Stimulated activated CD4-positive, alpha-beta T cell treated with anti-CD3 and anti-CD28 coated beads, Interleukin-1b, Interleukin-23, amount 100 ng/mL, for 1 hour (primary cell): ENCODE data around the gene KEL.

Experiments
- DNase-seq, 2 donors: peaks; one replicate each; pipeline ENCODE4 v3.0.0-alpha.2; 2020; ENCODE audit warnings: low read depth in 2 of 2

Gene KEL

DNA sequence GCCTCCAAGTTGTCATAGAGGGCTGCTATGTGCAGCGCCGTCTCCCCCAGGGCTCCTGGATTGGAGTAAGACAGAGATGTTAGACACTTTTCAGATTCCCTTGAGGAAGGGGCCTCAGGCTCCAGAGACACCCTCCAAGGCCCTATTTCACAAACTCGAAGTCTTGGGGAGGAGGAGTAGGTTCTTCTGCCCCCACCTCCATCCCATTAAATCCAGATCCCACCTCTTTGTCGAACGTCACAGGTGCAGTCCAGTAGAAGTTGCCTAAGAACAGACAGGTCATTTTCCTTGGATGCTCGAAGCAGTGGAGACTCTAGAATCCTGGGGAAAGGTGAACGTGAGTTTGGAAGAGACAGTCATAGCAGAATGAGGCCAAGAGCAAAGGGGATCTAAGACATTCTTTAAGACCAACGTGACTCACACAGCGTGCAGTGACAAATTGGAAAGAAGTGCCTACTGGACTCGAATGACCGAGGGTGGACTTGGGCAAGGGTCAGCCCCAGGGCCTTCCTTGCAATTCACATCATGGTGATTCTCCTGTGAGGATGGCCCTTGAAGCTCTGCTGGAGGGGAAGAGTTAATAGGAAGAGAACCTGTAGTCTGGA lies 31.9 kb downstream of the KEL start:
- no peak for DNase-seq

DNA sequence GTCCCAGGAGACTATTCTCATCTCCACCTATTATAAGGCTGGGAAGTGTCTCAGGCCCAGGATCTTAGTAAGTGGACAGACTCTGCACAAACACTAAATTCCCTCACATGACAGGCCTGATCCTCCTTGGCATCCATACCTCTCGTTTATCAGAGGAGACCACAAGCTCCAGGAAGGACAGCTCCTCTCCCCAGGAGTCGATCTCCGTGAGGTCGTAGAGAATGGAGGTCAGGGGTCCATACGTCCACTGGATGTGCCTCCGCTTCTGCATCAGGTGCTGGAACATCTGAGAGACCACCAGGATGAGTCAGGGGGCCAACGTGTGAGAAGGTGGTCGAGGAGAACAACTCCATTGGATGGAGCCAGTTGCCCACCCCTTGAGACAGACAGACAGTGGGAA lies 34.2 kb downstream of the KEL start:
- DNase-seq: no peak

DNA sequence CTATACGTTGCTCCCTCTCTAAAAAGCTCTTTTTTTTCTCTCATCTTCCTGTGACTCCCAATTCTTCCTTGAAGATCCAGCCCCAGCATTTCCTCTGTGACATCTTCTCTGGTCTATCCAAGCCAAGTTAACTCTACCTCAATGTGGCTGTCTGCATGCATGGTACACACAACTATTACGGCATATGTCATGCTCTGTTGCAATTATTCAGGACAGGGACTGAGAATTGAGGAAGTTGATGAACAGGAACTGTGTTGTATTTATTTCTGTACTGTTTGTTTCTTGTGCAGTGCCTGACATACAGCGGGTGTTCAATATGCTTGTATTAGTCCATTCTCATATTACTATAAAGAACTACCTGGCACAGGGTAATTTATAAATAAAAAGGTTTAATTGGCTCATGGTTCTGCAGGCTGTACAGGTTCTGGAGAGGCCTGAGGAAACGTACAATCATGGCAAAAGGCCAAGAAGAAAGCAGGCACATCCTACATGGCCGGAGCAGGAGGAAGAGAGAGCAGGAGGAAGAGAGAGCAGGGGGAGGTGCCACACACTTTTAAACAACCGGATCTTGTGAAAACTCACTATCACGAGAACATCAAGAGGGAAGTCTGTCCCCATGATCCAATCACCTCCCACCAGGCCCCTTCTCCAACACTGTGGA lies 34.9 kb downstream of the KEL start:
- no peak for DNase-seq

DNA sequence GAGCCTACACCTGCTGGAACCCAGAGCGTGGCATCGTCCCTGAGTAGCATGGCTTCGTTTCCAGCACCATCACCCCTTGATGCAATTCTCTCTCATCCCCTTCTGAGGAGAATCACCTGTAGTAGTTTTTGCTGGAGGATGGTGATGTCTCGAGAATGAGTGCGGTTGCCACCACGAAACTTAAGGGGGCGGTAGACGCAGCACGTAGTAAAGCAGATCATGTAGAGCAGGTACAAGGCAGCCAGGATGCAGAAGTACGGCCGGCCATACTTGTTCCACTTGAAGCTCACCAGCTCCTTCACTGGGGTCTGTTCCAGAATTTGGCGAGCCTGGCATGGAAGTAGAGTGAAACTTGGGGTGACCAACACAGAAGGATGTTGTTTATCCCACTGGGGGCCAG lies 36.8 kb downstream of the KEL start:
- DNase-seq: no peak

DNA sequence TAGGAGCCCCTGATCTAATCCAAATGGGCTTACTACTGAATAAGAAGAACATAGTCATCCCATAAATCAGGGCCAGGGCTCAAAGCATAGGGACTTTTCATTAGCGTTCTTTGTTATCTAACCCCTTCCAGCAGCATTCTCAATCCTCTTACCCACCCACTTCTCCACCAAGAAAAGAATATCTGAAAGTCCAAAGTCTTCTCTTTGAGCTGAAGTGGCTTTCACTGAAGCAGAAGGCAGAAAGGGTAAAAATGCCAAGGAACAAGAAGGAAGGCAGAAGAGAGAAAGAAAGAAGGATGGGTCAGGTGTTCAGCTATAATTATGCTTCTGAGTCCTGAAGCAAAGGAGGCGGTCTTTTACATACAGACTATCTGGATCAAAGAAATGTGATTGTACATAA lies 38.8 kb downstream of the KEL start:
- DNase-seq: no peak

DNA sequence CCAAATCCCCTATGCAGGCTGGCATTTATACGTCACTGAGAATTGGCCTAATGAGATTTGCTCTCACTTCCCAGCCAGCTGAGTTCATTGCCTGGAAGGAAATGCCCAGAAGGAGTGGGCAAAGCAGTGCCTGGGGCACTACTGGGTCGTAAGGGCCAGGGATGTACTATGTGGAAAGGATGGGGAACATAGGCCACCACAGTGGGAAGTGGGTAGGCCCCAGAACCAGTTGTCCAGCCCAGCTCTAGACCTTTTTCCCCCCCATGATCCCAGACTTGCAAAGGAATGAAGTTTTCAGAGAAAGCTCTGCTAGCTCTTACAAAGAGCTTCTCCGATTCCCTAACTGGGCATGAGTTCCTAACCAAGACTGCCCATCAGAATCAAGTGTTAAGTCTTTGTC lies 42.5 kb downstream of the KEL start:
- DNase-seq: no peak

DNA sequence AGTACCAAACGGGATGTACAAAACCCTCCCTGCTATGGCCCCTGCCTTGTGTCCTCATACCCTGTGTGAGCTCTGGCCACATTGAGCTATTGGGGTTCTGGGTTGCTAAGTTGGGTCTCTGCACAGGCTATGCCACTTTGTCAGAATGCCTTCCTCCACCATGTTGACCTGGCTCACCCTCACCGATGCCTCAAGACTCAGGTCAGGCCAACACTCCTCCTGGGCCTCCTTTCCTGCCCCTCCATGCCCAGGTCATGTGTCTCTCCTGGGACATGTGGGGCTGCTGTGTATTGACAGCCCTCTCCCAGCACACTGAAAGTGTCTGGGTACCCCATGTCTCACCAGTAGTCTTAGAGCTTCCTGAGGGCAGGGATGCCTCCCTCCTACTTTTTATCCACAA lies 43.3 kb downstream of the KEL start:
- no peak for DNase-seq

DNA sequence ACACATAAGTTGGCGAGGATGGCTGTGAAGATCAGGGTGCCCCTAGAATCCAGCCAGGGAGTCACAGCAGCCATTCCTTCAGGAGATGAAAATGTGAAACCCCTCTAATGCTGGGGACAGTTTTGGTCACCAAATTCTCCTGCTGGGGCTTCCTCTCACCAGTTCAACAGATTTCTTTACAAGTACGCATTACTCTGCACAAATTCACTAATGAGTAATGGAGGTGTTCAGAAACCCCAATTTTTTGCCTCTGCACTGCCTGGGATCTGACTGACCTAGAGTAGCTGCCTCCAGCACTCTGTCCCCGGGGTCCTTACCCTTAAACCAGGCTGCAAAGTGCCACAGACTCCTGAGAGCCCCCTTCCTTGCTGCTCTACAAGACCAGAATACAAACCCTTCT lies 44.7 kb downstream of the KEL start:
- no peak for DNase-seq

DNA sequence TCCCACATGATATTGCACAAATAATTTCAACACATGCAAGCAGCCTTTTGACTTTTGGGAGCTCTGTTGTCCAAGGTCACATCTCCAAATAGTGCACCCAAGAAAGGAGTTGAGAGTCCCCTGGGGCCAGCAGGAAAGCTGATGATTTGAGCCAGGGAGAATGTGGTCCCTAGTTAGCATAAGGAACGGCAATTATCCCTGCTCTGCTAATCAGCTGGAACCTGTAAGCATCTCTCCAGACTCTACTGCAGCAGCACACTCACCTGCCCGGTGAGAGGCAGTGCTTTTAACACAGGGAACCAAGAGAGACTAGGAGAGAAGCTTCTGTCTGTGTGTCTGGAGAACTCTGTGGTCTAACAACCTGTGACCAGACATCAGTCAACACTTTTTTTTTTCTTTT lies 45.7 kb downstream of the KEL start:
- DNase-seq: no peak

DNA sequence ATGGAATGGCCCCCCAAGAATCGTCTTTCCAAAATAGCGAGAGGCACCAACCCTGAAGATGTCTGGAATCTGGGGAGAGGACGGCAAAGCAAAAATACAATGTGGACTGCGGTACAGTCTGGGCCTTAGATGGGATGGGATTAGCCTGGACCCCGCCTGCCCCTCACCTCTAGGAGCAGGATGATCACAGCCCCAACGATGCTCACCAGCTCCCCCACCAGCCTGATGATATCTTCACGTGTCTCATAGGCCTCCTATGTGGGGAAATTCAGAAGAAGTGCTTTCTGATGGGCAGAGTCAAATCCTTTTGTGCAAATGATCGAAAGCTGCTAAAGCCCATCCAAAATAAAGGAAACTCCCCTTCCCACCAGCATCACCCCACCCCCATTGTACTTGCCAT lies 46.8 kb downstream of the KEL start:
- DNase-seq: no peak

DNA sequence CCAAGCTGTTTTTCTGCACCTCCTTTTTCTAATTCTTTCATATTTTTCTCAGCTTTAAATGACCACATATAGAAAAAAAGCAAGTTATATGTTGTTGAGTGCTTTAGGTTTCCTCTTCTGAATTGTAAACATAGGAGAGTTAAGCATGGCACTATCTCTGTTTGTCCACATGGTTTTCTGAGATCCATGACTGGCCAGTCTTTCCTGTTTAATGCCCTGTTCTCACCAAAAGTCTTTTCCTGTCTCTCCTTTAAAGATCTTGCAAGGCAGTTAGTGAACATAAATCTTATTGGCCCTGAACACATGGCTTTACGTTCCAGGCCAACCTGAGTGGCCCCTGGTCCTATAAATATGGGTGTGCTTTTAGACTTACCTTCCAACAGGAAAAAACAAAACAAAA lies 48.0 kb downstream of the KEL start:
- no peak for DNase-seq

DNA sequence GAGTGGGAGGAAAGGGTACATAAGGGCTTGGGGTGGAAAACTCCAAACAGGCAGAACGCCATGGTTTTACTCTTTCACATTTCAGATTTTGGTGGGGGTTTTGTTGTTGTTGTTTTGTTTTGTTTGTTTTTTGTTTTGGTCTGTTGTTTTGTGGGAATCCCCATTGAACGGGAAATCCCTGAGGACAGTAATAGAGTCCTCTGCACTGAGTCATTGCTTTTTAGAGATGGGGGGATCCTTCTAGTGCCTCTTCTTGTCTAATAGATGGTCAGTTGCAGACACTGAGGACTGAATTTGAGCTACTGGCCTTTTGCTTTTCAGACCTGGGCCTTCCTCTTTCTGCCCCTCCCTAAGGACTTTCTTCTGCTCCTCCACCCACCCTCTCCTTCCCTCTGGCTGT lies 48.6 kb downstream of the KEL start:
- no peak for DNase-seq

DNA sequence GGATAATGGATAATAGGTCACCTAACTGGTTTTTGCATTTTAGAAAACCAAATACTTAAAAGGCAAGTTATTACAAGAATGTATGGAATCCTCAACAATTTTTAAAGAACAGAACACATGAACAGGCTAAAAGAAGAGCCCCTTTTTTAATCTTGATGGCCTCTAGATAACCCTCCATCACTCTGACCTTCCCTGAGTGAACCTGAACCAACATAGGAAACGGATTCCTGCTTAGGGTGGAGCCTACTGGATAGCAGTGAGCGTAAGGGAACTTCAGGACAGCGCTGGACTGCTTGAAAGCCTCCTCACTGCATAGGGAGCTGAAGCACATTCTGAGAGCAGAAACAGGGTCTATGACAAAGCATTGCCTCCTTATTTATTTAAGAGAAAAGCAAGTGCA lies 49.1 kb downstream of the KEL start:
- DNase-seq: no peak

DNA sequence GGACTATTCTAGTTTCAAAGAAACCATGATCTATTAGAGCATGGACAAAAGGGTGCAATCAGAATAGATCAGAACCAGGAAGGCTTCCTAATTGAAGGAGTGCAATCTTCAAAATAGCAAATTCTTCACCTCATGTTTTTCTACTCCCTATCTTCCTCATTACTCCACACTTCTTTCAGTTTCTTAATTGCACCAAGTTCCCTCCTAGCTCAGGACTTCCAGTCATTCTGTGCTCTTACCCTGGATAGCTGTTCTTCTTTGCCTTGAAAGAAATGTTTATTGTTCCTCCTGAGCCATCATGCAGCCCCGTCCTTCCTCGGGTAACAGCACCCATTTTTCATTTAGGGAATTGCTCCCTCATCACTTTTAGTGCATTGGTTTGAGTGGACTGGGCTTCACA lies 51.7 kb downstream of the KEL start:
- DNase-seq: no peak

DNA sequence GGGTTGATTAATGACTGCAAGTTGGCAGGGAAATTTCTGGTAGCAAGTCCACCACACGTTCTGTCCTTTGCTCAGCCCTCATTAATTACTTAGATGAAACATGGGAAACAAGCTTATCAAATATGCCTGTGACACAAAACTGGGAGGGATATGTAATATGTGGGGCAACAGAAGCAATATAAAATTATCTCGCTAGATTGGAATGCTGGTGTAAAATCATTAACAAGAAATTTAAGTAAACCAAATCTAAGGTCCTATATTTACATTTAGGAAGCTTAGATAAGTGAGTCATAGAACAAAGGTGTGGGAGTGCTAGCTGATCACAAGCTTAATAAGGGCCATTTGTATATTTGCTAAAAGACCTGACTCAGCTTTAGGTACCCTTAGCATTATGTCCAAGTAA lies 52.1 kb downstream of the KEL start:
- DNase-seq: no peak

DNA sequence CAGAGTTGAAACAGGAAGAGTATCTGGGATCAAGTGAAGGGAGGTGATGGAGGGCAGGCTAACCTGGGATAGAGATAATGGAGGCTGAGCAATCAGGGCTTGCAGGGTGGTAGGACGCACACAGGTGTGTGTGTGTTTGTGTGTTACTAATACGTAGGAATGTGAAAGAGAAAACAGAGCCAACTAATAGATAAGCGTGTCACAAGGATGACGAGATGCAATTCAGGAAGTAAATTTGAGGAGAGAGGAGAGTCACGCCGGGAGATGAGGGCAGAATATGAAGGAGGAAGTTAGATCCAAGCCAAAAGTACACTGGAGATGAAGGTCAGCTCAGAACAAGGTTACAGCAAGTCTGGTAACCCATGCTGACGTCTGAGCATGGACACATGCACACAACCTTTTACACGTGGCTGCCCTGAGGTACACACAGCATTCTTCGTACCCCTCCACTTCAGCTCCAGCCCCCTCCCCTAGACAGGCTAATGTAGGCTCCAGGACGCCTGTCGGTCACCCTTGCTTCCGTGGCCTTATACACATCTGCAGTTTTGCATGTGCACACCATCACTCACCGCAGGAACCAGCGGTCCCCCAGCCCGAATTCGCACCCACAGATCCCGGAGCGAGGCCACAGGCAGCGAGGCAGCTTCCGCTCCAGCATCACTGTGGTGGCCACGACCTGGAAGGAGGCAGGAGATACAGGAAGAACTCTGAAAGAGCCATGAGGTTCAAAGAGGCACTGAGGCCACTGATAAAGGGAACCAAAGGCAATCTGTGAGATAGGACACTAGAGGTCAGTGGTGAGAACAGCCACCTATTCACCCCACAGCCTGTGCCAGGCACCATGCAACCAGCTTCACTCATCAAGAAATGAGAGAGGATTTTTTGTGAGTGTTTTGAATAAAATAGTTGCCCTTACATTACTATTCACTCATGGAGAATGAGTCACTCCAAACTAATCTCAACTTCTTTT lies 53.0 kb downstream of the KEL start:
- no peak for DNase-seq

DNA sequence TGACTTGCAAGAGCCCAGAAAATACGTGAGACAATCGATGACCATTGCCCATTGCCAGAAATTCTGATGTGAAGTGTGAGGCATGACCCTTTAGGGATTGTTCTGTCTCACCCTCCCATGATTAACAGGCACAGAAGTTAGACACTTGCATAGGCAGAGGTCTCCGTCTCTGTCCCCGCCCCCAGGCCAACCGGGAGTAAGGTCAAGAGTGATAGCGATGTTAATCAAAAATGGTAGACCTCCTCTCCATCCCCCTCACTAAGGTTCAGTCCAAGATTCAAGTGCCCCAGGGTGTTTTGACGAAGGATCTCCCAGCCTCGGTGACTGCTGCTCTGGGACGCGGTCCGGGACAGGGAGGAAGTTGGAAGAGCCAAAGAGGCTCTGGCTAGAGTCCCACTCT lies 53.9 kb downstream of the KEL start:
- DNase-seq: no peak

DNA sequence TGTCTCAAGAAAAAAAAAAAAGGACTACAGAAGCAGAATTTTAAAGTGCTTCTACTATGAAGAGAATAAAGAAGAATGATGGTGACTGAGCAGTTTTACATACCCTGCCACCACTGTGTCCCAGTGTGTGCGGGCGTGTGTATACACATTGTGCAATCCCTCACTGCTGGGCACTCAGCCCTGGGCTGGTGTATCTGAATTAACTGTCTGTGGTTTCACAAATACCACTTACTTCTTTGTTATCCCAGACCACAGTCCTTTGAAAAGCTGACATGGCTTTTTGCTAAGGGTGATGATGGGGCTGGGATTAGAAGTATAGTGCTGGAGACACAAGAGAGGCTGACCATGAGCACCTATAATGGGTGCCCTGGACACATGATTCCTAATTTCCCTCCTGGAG lies 55.5 kb downstream of the KEL start:
- DNase-seq: no peak

DNA sequence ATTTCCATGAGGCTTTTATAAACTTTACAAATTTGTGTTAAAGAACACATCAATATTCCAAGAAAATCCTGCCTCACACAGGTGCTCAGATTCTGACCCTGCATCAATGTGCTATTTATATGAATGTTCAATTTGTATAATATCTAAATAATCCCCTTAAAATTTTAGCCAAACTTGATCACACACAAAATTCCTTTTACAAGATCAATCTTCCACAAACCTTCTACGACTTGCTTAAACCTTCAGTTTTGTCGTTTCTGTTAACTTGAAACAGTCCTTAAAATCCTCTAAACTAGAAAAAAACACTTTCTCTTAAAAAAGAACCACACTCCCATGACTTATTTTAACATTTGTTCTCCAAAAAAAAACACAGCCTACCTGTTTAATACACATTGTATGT lies 56.4 kb downstream of the KEL start:
- no peak for DNase-seq

DNA sequence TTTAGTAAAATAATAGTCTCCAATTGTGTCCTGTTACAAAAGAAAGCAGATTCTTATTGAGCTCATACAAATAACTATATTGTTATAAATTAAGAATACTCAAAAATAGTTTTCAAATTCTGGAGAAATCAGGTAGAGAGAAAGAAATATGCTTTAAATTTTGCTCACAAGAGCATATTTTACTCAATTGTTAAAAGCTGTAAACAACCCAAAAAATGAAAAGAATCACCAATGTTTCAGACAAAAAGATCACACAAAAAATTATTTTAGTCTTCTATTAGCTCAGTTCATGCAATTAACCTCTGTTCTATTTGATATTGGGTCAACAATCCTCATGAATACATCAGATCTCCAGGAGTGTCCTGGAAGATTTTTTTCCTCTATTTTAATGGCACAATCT lies 58.0 kb downstream of the KEL start:
- no peak for DNase-seq

DNA sequence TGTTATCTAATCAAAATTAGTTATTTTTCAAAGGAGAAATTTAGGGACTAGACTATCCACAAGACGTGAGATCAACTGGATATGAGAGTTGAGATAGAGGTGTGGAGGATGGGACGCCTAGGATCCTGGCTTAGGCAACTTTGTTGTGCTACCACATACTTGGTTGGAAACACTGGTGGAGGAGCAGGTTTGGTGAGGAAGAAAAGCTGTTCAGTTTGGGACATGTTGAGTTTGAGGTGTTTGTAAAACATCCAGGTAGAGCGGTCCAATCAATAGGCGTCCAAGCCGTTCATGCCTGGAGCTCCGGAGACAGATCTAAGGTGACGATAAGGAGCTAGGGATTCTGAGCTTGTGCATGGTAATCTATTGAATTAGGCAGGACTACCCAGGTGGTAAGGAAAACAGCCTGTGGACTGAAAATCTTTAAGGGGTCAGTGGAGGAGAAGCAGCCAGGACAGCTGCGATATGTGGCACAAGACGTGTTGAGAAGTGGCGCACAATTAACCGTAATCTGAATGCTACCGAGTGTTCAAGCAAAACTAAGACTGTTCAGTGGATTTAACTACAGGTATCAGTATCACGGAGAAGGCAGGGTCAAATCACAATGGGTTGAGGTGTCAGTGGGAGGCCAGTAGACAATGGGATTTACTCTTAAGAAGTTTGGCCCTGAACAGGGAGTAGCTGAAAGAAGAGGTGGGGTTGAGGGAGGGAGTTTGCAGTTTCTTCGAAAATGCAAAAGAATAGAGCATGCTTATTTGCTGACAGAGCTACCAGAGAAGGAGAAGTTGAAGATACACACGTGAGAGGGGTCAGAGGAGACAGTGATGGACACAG lies 60.5 kb downstream of the KEL start:
- DNase-seq: no peak

DNA sequence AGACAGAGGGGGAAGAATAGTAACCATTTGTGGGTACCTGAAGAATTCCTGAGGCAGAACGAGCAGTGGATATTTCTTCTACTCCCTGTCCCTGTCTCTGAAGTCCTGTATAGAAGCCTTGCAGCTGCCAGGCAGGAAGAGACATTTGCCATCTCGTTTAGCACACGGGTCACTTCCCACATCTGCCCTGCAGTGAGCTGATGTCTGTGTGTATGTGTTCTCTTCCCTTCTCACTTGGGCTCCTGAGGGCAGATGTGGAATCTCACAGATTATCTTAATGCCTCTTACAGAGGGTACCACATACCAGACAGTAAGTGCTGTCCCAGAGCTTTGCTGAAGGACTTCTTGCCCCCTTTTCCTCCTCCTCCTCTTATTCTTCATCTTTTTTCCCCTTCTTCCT lies 62.5 kb downstream of the KEL start:
- no peak for DNase-seq
